OCI-LY7 (cell line): ENCODE data around the gene KIF3C. TPM values are rescaled to one million over a fixed set of nuclear protein-coding genes. Genes with fewer than 3 reads are reported as not detected.
"Not testable (repeated sequence)": the region's sequence is repeated elsewhere in the genome, so short reads cannot be mapped to it uniquely, and the experiment has no call there.

Experiments used
- Bru-seq: library from RNA; stranded (reverse); fragments of 400-500 nt; gene quantifications from one replicate; lab custom pipeline; 2021; lab: Mats Ljungman, UMichigan
- BruChase-seq, 2 experiments: library from RNA; stranded (reverse); fragments of 400-500 nt; gene quantifications; one replicate each; lab custom pipeline; 2021; lab: Mats Ljungman, UMichigan
- BruUV-seq: library from RNA; stranded (reverse); fragments of 400-500 nt; replicated peaks from 2 replicates; lab custom pipeline; 2021; lab: Mats Ljungman, UMichigan
- CTCF ChIA-PET: fragments of 300-600 bp; sonication (Branson Sonifier 250); formaldehyde crosslinking; loops from one replicate; lab custom pipeline; 2022; ENCODE audit warnings: antibody characterized with exemption; ENCODE audit not compliant: unreplicated experiment; lab: Charles Lee
- POLR2A ChIA-PET: fragments of 300-600 bp; sonication (Branson Sonifier 250); formaldehyde crosslinking; loops from one replicate; lab custom pipeline; 2022; ENCODE audit warnings: antibody characterized with exemption; lab: Charles Lee
- DNase-seq: peaks from one replicate; pipeline ENCODE4 v3.0.0-alpha.2; 2015; ENCODE audit warnings: low spot score
- H2AFZ ChIP-seq: fragments of 200-600 bp; sonication (generic), shearing (Covaris generic); 2 replicates; pipeline ENCODE4 v1.6.1; 2014; ENCODE audit warnings: mild to moderate bottlenecking, antibody characterized with exemption, low read length, moderate library complexity
- H3K27ac ChIP-seq: fragments of 200-600 bp; sonication (generic); 2 replicates; pipeline ENCODE4 v1.5.1; 2014; ENCODE audit warnings: mixed run types, low read depth, mild to moderate bottlenecking, moderate library complexity, low read length, inconsistent platforms; ENCODE audit not compliant: poor library complexity, severe bottlenecking
- H3K36me3 ChIP-seq: fragments of 200-600 bp; sonication (generic); 2 replicates; pipeline ENCODE4 v1.6.1; 2014; ENCODE audit warnings: mild to moderate bottlenecking, antibody characterized with exemption, low read length, moderate library complexity, mixed read lengths; ENCODE audit not compliant: insufficient read depth
- H3K4me1 ChIP-seq: fragments of 200-600 bp; sonication (generic); 2 replicates; pipeline ENCODE4 v1.5.1; 2014; ENCODE audit warnings: mild to moderate bottlenecking, low read length; ENCODE audit not compliant: insufficient read depth, poor library complexity, severe bottlenecking
- H3K4me2 ChIP-seq: fragments of 200-600 bp; sonication (generic); 2 replicates; pipeline ENCODE4 v1.6.1; 2014; ENCODE audit warnings: mild to moderate bottlenecking, low read length
- H3K4me3 ChIP-seq: fragments of 200-600 bp; sonication (generic); 2 replicates; pipeline ENCODE4 v1.5.1; 2014; ENCODE audit warnings: mild to moderate bottlenecking, low read depth, low read length; ENCODE audit not compliant: poor library complexity, severe bottlenecking
- H3K79me2 ChIP-seq: fragments of 200-600 bp; sonication (generic); 2 replicates; pipeline ENCODE4 v1.6.1; 2016; ENCODE audit warnings: low read depth, mild to moderate bottlenecking, low read length, moderate library complexity, mixed read lengths; ENCODE audit not compliant: insufficient read depth
- H3K9me2 ChIP-seq: fragments of 200-600 bp; sonication (generic); 2 replicates; pipeline ENCODE4 v1.6.1; 2016; ENCODE audit warnings: mild to moderate bottlenecking, low read length, mixed read lengths; ENCODE audit not compliant: insufficient read depth
- H3K9me3 ChIP-seq: fragments of 200-600 bp; sonication (generic); 2 replicates; pipeline ENCODE4 v1.6.1; 2014; ENCODE audit warnings: mild to moderate bottlenecking, mixed run types, low read length, mixed read lengths
- H4K20me1 ChIP-seq: fragments of 200-600 bp; sonication (generic); 2 replicates; pipeline ENCODE4 v1.6.1; 2014; ENCODE audit warnings: mild to moderate bottlenecking, antibody characterized with exemption, low read length, moderate library complexity, mixed read lengths; ENCODE audit not compliant: insufficient read depth
- CTCF ChIP-seq: fragments of 200-600 bp; sonication (generic); conservative IDR thresholded peaks from 2 replicates; pipeline ENCODE4 v1.5.1; 2014; ENCODE audit warnings: mild to moderate bottlenecking, antibody characterized with exemption, low read length, moderate library complexity, mixed read lengths
- EZH2phosphoT487 ChIP-seq: fragments of 200-600 bp; sonication (generic); IDR thresholded peaks from 2 replicates; pipeline ENCODE4 v1.6.1; 2018; ENCODE audit warnings: low read depth, borderline replicate concordance, mild to moderate bottlenecking, mixed run types, antibody characterized with exemption, low read length, moderate library complexity, mixed read lengths
- intact Hi-C: fragments of 100-400 bp; cut with micrococcal nuclease; formaldehyde crosslinking; loops from one replicate; pipeline ENCODE4 v1.10.0; 2022; ENCODE audit not compliant: unreplicated experiment
- long read RNA-seq: library from polyadenylated mRNA; stranded (forward); transcript quantifications from one replicate; pipeline ENCODE4 v2.0.0, GENCODE V29; 2022
- total RNA-seq, 2 experiments: library from RNA; depleted of rRNA in 1 of 2; stranded (reverse); fragments of >200 nt in 1 of 2; shearing (Covaris generic) in 1 of 2; gene quantifications; 2 replicates each; pipeline ENCODE4 v1.2.3, GENCODE V29; 2014 to 2022

The KIF3C gene
- total RNA-seq (2014; rRNA removed; shearing (Covaris generic)): 3.8 and 4.0 TPM in 2 replicates
- 10.5 and 11.4 TPM in 2 replicates for total RNA-seq (2022)
- Bru-seq, nascent RNA: percentile 38 among the genes with signal in this experiment
- BruChase-seq, experiment 1, labeled RNA remaining after a 6-hour chase: percentile 41 among the genes with signal in this experiment
- BruChase-seq, experiment 2, labeled RNA remaining after a 2-hour chase: percentile 41 among the genes with signal in this experiment
- long read RNA-seq, full-length matches to known transcripts: 7 of 11 reads
- long read RNA-seq, partial matches to known transcripts: 1 of 11 reads
- long read RNA-seq, other reads (novel, unspliced or antisense): 3 of 11 reads

- Histone ChIP-seq H3K27ac (peak within 1 kb of the TSS; percentile 13), H4K20me1 (no peaks in the 10 kb centered on the region), H3K9me2 (no peaks in the 10 kb centered on the region), H3K79me2 (no peaks in the 10 kb centered on the region), H3K4me1 (peaks cover 7% of the 10 kb centered on the region), H3K4me3 (peak within 1 kb of the TSS; percentile 86), H3K9me3 (no peaks in the 10 kb centered on the region), H3K4me2 (peak within 1 kb of the TSS; percentile 83), H2AFZ (peak within 1 kb of the TSS; percentile 83), H3K36me3 (no peaks in the 10 kb centered on the region)
- no TSS peak for BruUV-seq
- CTCF ChIA-PET: interaction anchor here (0.6 to 1.0 kb wide), 2 partner anchors 11 to 1212 kb away, joined by 5 to 7 read pairs; no protein-coding TSS in a partner anchor
- intact Hi-C loops: no loop called here
- TF ChIP-seq CTCF: no peak
- no peak for TF ChIP-seq EZH2phosphoT487
- peak; percentile 79 for DNase-seq
- POLR2A ChIA-PET: interaction anchor here (0.6 to 1.1 kb wide), 5 partner anchors 9 to 53 kb away, joined by 3 to 5 read pairs (median 4); no protein-coding TSS in a partner anchor
These were observed at the start of gene KIF3C for GRCh38 chr2:25982273-25982967. Gene KIF3C (minus strand): TSS chr2:25982497. CDS start chr2:25981917, 580 bp downstream.

- H3K79me2 ChIP-seq, H2AFZ ChIP-seq, DNase-seq, intact Hi-C loops, BruUV-seq, H3K36me3 ChIP-seq, CTCF ChIA-PET, H3K4me3 ChIP-seq, H4K20me1 ChIP-seq, H3K4me2 ChIP-seq, H3K27ac ChIP-seq, H3K9me2 ChIP-seq, H3K9me3 ChIP-seq, POLR2A ChIA-PET: not testable (repeated sequence)
- peaks cover 14% of the 10 kb centered on the region for H3K4me1 ChIP-seq
These were observed 45.8 kb upstream of the KIF3C start for GRCh38 chr2:26028083-26028482.

DNA sequence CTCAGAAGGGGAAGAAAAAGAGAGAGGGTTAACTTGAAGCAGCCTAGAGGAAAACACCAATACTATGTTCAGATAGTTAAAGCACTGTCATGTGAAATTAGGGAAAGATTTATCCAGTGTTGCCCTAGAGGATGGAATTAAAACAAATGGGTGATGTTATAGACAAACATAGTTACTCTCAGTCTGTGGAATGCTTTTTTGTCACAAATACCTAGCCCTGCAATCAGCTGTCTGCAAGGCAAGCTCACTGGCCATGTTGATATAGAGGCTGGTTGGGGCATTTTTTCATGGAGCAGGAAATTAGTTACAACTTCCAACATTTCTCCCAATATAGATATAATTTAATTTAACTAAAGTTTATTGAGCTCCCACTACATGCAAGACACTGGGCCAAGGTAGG lies 43.2 kb upstream of the KIF3C start:
- H3K9me2 ChIP-seq: no peaks in the 10 kb centered on the region
- POLR2A ChIA-PET: interaction anchor here (0.9 kb wide), 1 partner anchor 8 kb away, joined by 3 read pairs; the partner anchor contains the start of gene RAB10
- no peak overlapping the region for H2AFZ ChIP-seq

More for the DNA sequence above, 43.2 kb upstream of the KIF3C start:
- no peaks in the 10 kb centered on the region for H3K79me2 ChIP-seq
- TF ChIP-seq CTCF (no peak), EZH2phosphoT487 (no peak)
- intact Hi-C loops: no loop called here
- no peak overlapping the region for H3K4me3 ChIP-seq
- no peak overlapping the region for H3K27ac ChIP-seq
- no peak for DNase-seq
- CTCF ChIA-PET: no interaction called here
- H3K4me2 ChIP-seq: no peak overlapping the region
- no peaks in the 10 kb centered on the region for H3K4me1 ChIP-seq
- H3K36me3 ChIP-seq: no peaks in the 10 kb centered on the region
- peaks cover 4% of the 10 kb centered on the region; the same call in 1 of the 2 replicates for H3K9me3 ChIP-seq
- H4K20me1 ChIP-seq: no peaks in the 10 kb centered on the region
- no TSS peak for BruUV-seq
